Liver (tissue), 9 donors: Measurements from ENCODE around the gene PDE4D. TPM values are rescaled to one million over a fixed set of nuclear protein-coding genes. Genes with fewer than 3 reads are reported as not detected.

Experiments
- DNase-seq: peaks from one replicate; pipeline ENCODE4 v3.0.0-alpha.2; 2017; ENCODE audit warnings: low spot score
- H3K27ac ChIP-seq, 2 donors: one replicate each; pipeline ENCODE4 v1.7.0; 2013; ENCODE audit warnings: inconsistent platforms in 2 of 2, low read length in 2 of 2, control low read depth in 1 of 2, low read depth in 1 of 2, mild to moderate bottlenecking in 1 of 2
- H3K27me3 ChIP-seq, 4 donors: one replicate each; pipeline versions ENCODE4 v1.6.1 to v1.7.0; 2013; ENCODE audit warnings: low read length in 3 of 4, inconsistent platforms in 1 of 4, mild to moderate bottlenecking in 1 of 4, moderate library complexity in 1 of 4; ENCODE audit not compliant: control insufficient read depth in 4 of 4, insufficient read depth in 4 of 4
- H3K36me3 ChIP-seq, 4 donors: one replicate each; pipeline versions ENCODE4 v1.6.1 to v1.7.0; 2013; ENCODE audit warnings: low read length in 3 of 4, mild to moderate bottlenecking in 3 of 4, low read depth in 1 of 4, moderate library complexity in 1 of 4; ENCODE audit not compliant: control insufficient read depth in 4 of 4, insufficient read depth in 3 of 4
- H3K4me1 ChIP-seq, 4 donors: one replicate each; pipeline versions ENCODE4 v1.6.1 to v1.7.0; 2013; ENCODE audit warnings: low read length in 3 of 4, mild to moderate bottlenecking in 3 of 4, moderate library complexity in 1 of 4; ENCODE audit not compliant: control insufficient read depth in 4 of 4, insufficient read depth in 4 of 4
- H3K4me3 ChIP-seq, 3 donors: one replicate each; pipeline versions ENCODE4 v1.6.1 to v1.7.0; 2013; ENCODE audit warnings: low read length in 3 of 3, control low read depth in 1 of 3, low read depth in 1 of 3, mild to moderate bottlenecking in 1 of 3
- H3K9ac ChIP-seq, 2 donors: one replicate each; pipeline ENCODE4 v1.7.0; 2013; ENCODE audit warnings: low read length in 2 of 2, mild to moderate bottlenecking in 2 of 2, moderate library complexity in 2 of 2, control low read depth in 1 of 2, low read depth in 1 of 2
- H3K9me3 ChIP-seq, 4 donors: one replicate each; pipeline versions ENCODE4 v1.6.1 to v1.7.0; 2013; ENCODE audit warnings: low read length in 3 of 4; ENCODE audit not compliant: control insufficient read depth in 4 of 4
- ATF3 ChIP-seq: IDR thresholded peaks from 2 replicates; pipeline ENCODE4 v1.6.1; 2016; ENCODE audit warnings: antibody characterized with exemption
- EGR1 ChIP-seq, 2 donors: IDR thresholded peaks; 2 replicates each; pipeline ENCODE4 v1.6.1; 2016 to 2018; ENCODE audit warnings: antibody characterized with exemption in 2 of 2, low read depth in 2 of 2
- FOXA1 ChIP-seq: IDR thresholded peaks from 2 replicates; pipeline ENCODE4 v1.6.1; 2016; ENCODE audit warnings: antibody characterized with exemption
- FOXA2 ChIP-seq: IDR thresholded peaks from 2 replicates; pipeline ENCODE4 v1.6.1; 2016; ENCODE audit warnings: antibody characterized with exemption
- GABPA ChIP-seq, 2 donors: IDR thresholded peaks in 1 of 2; conservative IDR thresholded peaks in 1 of 2; 2 replicates each; pipeline ENCODE4 v1.6.1; 2016; ENCODE audit warnings: antibody characterized with exemption in 2 of 2, mild to moderate bottlenecking in 1 of 2, moderate library complexity in 1 of 2
- HNF4A ChIP-seq, 2 donors: conservative IDR thresholded peaks; 2 replicates each; pipeline ENCODE4 v1.6.1; 2016; ENCODE audit warnings: antibody characterized with exemption in 2 of 2, mild to moderate bottlenecking in 2 of 2
- HNF4G ChIP-seq: IDR thresholded peaks from 2 replicates; pipeline ENCODE4 v1.6.1; 2016; ENCODE audit warnings: antibody characterized with exemption
- JUND ChIP-seq, 2 donors: IDR thresholded peaks; 2 replicates each; pipeline ENCODE4 v1.6.1; 2016; ENCODE audit warnings: antibody characterized with exemption in 2 of 2
- MAX ChIP-seq: IDR thresholded peaks from 2 replicates; pipeline ENCODE4 v1.6.1; 2016; ENCODE audit warnings: antibody characterized with exemption
- NR2F2 ChIP-seq: IDR thresholded peaks from 2 replicates; pipeline ENCODE4 v1.6.1; 2016; ENCODE audit warnings: antibody characterized with exemption
- RAD21 ChIP-seq, 2 donors: IDR thresholded peaks; 2 replicates each; pipeline ENCODE4 v1.6.1; 2016; ENCODE audit warnings: antibody characterized with exemption in 2 of 2, mild to moderate bottlenecking in 2 of 2
- REST ChIP-seq: IDR thresholded peaks from 2 replicates; pipeline ENCODE4 v1.6.1; 2016; ENCODE audit warnings: antibody characterized with exemption, mild to moderate bottlenecking
- RXRA ChIP-seq, 2 donors: IDR thresholded peaks; 2 replicates each; pipeline ENCODE4 v1.6.1; 2017 to 2018; ENCODE audit warnings: antibody characterized with exemption in 2 of 2, mild to moderate bottlenecking in 1 of 2
- SP1 ChIP-seq: IDR thresholded peaks from 2 replicates; pipeline ENCODE4 v1.6.1; 2018; ENCODE audit warnings: antibody characterized with exemption, mild to moderate bottlenecking
- TAF1 ChIP-seq: conservative IDR thresholded peaks from 2 replicates; pipeline ENCODE4 v1.6.1; 2016; ENCODE audit warnings: antibody characterized with exemption, mild to moderate bottlenecking
- YY1 ChIP-seq: IDR thresholded peaks from 2 replicates; pipeline ENCODE4 v1.6.1; 2016; ENCODE audit warnings: antibody characterized with exemption, mild to moderate bottlenecking
- WGBS: extraction: QIAGEN DNeasy Blood & Tissue Kit; methylation state at CpG from one replicate; pipeline ENCODE4 v1.1.7; 2013; 5-methylcytosine and 5-hydroxymethylcytosine counted together
- polyA plus RNA-seq, 2 donors: library from polyadenylated mRNA; stranded (reverse) in 1 of 2; unstranded in 1 of 2; fragments of 200-250 nt in 1 of 2; fragments of >200 nt in 1 of 2; fragmentation: Nextera tagmentation in 1 of 2; extraction: Ambion mirVana in 1 of 2; gene quantifications; one replicate each; pipeline versions ENCODE4 v1.2.1 to v1.2.3, GENCODE V29; 2013 to 2015
- total RNA-seq, 2 donors: library from RNA; depleted of rRNA; stranded (reverse); fragments of >200 nt; gene quantifications; one replicate each; pipeline ENCODE4 v1.2.3, GENCODE V29; 2014
- TF ChIP-seq, protein P1 (sequence below): IDR thresholded peaks from 2 replicates; pipeline ENCODE4 v1.6.1; 2016; ENCODE audit warnings: antibody characterized with exemption
- TF ChIP-seq, protein P2 (sequence below): fragments of 150-350 bp; IDR thresholded peaks from 2 replicates; pipeline ENCODE4 v1.5.1; 2017; ENCODE audit warnings: improper control_type of control experiment, low read depth, low read length; ENCODE audit not compliant: missing input control
- donor health status: healthy.
- donor health status: healthy.
- donor health status: healthy.
- donor health status: healthy.
- donor health status: healthy.

Gene PDE4D
- total and polyA plus RNA-seq, 4 donors, result 0.67 to 11.9 (median 6.5) TPM

- no peak overlapping the region for H3K4me3 ChIP-seq
- no peaks in the 10 kb centered on the region for H3K9me3 ChIP-seq
- H3K36me3 ChIP-seq, result no peaks in the 10 kb centered on the region
- H3K27ac ChIP-seq, result no peak overlapping the region
- whole genome bisulfite sequencing, result 96% methylated on average over 1 of the region's 1 CpG
- no peak overlapping the region for H3K9ac ChIP-seq
- TF ChIP-seq, protein P1, sequence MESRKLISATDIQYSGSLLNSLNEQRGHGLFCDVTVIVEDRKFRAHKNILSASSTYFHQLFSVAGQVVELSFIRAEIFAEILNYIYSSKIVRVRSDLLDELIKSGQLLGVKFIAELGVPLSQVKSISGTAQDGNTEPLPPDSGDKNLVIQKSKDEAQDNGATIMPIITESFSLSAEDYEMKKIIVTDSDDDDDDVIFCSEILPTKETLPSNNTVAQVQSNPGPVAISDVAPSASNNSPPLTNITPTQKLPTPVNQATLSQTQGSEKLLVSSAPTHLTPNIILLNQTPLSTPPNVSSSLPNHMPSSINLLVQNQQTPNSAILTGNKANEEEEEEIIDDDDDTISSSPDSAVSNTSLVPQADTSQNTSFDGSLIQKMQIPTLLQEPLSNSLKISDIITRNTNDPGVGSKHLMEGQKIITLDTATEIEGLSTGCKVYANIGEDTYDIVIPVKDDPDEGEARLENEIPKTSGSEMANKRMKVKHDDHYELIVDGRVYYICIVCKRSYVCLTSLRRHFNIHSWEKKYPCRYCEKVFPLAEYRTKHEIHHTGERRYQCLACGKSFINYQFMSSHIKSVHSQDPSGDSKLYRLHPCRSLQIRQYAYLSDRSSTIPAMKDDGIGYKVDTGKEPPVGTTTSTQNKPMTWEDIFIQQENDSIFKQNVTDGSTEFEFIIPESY, result no peak
- no peak for TF ChIP-seq NR2F2
- TF ChIP-seq FOXA2, result no peak
- TF ChIP-seq, protein P2, sequence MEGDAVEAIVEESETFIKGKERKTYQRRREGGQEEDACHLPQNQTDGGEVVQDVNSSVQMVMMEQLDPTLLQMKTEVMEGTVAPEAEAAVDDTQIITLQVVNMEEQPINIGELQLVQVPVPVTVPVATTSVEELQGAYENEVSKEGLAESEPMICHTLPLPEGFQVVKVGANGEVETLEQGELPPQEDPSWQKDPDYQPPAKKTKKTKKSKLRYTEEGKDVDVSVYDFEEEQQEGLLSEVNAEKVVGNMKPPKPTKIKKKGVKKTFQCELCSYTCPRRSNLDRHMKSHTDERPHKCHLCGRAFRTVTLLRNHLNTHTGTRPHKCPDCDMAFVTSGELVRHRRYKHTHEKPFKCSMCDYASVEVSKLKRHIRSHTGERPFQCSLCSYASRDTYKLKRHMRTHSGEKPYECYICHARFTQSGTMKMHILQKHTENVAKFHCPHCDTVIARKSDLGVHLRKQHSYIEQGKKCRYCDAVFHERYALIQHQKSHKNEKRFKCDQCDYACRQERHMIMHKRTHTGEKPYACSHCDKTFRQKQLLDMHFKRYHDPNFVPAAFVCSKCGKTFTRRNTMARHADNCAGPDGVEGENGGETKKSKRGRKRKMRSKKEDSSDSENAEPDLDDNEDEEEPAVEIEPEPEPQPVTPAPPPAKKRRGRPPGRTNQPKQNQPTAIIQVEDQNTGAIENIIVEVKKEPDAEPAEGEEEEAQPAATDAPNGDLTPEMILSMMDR, result no peak
- TF ChIP-seq REST, result no peak
- no peak for TF ChIP-seq MAX
- TF ChIP-seq FOXA1, result no peak
- TF ChIP-seq TAF1, result no peak
- TF ChIP-seq YY1, result no peak
- no peak for TF ChIP-seq SP1
- no peak for TF ChIP-seq ATF3
- no peak for TF ChIP-seq HNF4G
- TF ChIP-seq RAD21 (IDR thresholded peaks at IDR 0.05), result no peak
- TF ChIP-seq GABPA (IDR thresholded peaks at IDR 0.05 in 1 of 2, conservative IDR thresholded peaks at IDR 0.05 in 1 of 2), result no peak
- no peak for DNase-seq
- H3K27me3 ChIP-seq, result no peaks in the 10 kb centered on the region
- H3K4me1 ChIP-seq, result no peaks in the 10 kb centered on the region
These were observed 607.0 kb downstream of the PDE4D start for GRCh38 chr5:59286510-59286909.

DNA sequence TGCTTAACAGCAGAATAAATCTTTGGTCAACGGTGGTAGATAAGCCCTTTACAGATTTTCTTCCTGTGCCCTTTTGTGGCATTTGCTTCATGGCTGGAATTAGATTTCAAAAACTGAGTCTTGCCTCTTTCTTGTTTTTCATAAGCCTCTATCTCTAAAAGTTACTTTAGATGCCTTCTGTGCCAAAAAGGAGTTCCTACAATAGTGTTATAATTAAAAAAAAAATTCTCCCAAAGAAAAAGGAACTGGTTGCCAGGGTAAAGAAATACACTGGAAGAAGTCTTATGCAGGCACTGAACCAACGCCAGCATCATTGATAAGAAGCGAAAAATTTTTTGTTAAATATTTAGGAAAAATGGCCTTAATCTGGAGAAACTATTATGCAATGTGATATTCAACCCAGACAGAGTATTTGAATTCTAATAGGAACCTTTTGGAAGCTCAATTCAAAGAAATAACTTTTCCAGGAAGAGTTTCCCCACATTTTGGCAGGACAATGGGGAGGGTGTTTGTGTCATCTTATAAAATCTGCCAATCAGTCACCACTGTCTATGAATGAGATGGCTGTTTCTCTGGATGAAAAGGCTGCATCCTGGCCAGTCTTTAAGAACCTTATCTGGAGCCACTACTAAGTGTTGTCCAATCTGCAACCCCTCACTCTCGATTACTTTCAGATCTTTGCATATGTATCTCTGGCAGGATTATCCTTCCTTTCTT lies 608.1 kb downstream of the PDE4D start:
- H3K36me3 ChIP-seq, result no peaks in the 10 kb centered on the region
- no peaks in the 10 kb centered on the region for H3K9me3 ChIP-seq
- no peaks in the 10 kb centered on the region for H3K27me3 ChIP-seq
- H3K27ac ChIP-seq, result no peak overlapping the region
- no peak overlapping the region for H3K9ac ChIP-seq
- no peak for TF ChIP-seq RAD21 (IDR thresholded peaks at IDR 0.05)
- no peak for TF ChIP-seq EGR1 (IDR thresholded peaks at IDR 0.05; ENCODE audit: low read depth in 2 of 2)
- TF ChIP-seq HNF4G, result no peak
- no peak for TF ChIP-seq SP1
- no peak for TF ChIP-seq TAF1
- TF ChIP-seq HNF4A (conservative IDR thresholded peaks at IDR 0.05), result no peak
- no peak for TF ChIP-seq RXRA (IDR thresholded peaks at IDR 0.05)
- no peak for TF ChIP-seq FOXA2
- no peak for TF ChIP-seq NR2F2
- no peak for TF ChIP-seq GABPA (IDR thresholded peaks at IDR 0.05 in 1 of 2, conservative IDR thresholded peaks at IDR 0.05 in 1 of 2)
- no peak for TF ChIP-seq JUND (IDR thresholded peaks at IDR 0.05)
- H3K4me1 ChIP-seq, result no peaks in the 10 kb centered on the region
- no peak for DNase-seq
- WGBS, result 80% methylated on average over 4 of the region's 4 CpGs
- no peak overlapping the region for H3K4me3 ChIP-seq
